Stimulated activated CD8-positive, alpha-beta memory T cell treated with anti-CD3 and anti-CD28 coated beads, Interleukin-15, amount 100 ng/mL, for 48 hours (primary cell): ENCODE data around the gene ZNF396.

Experiments
- DNase-seq, 2 donors: peaks; one replicate each; pipeline ENCODE4 v3.0.0-alpha.2; 2020; ENCODE audit warnings: low read depth in 2 of 2

The ZNF396 gene

GRCh38 chr18:35335866-35336265, 41.3 kb downstream of the ZNF396 start:
- no peak for DNase-seq

DNA sequence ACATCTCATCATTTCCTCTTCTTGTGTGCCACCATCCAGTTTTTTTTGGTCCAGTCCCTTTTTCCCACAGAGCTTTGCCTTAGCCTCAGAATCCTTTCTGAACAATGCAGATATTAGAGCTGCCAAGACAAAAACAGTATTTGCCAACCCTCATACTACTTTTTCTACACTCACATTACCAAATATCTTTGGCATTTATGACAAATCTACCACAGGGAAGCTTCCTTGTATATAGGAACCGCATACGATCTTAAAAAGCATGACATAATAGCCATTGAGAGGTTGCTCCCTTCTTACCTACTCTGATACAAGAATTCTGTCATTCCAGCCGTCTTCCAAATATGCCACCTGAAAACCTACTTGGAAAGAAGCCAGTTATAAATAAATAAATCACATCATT, 42.3 kb downstream of the ZNF396 start:
- DNase-seq, result no peak

GRCh38 chr18:35334212-35334611, 42.9 kb downstream of the ZNF396 start:
- DNase-seq, result no peak

DNA sequence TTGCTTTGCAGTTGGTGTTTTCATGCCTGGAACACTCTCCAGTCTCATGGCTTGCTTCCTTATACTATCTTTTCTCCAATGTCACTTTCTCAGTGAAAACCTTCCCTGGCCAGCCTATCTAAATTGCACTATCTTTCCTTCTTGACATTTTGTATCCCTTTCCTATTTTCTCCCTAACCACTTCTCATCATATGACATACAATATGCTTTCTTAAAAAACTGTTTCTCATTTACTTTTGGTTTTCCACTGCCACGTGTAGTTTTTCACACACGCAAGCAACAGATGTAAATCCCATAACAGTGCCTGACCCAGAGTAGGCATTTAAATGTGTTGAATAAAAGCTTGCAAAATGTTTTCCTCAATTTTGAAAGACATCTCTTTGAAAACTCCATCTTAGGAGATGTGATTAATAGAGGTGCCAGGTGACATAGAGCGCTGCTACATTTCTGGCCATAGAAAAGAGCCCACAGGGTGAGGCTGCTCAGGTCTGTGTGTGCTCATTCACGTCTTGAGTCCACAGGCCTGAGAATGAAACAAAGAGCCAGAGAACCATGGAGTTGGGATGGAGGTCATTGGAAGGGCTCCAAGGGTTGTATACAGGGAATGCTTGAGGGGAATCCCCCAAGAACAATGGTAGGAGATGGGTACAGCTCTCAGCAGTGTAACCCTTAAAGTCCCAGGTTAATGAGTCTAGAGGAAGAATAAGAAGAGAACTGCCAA, 45.6 kb downstream of the ZNF396 start:
- DNase-seq, result no peak

GRCh38 chr18:35328868-35329267, 48.3 kb downstream of the ZNF396 start:
- DNase-seq, result no peak

- no peak for DNase-seq
Measured at GRCh38 chr18:35326695-35327387, 50.3 kb downstream of the ZNF396 start.

- DNase-seq, result no peak
Measured at GRCh38 chr18:35324926-35325655, 52.0 kb downstream of the ZNF396 start.

GRCh38 chr18:35322486-35323458, 54.4 kb downstream of the ZNF396 start:
- no peak for DNase-seq
